ENCODE measurements around the gene NRIP2. TPM values are rescaled to one million over a fixed set of nuclear protein-coding genes. Genes with fewer than 3 reads are reported as not detected.

The NRIP2 gene
- total RNA-seq, 2 donors from 2014 or later = 0.18 to 8.7 TPM

- intact Hi-C loops (cut with DNase I) = no loop called here
- peak; percentile 55 for DNase-seq (ENCODE audit: low spot score)
- peaks cover 14% of the 10 kb centered on the region for H3K4me1 ChIP-seq (replicated peaks)
- H3K27me3 ChIP-seq (replicated peaks; ENCODE audit: insufficient read depth) = no peaks in the 10 kb centered on the region
- H3K27ac ChIP-seq = peak overlapping the region; percentile 20 to 31
- H3K4me3 ChIP-seq = no peak overlapping the region
- TF ChIP-seq POLR2A (IDR thresholded peaks at IDR 0.05) = no peak
- TF ChIP-seq POLR2AphosphoS5 (IDR thresholded peaks at IDR 0.05) = peak; percentile 25
- 42% methylated on average over 3 of the region's 3 CpGs for WGBS
- H3K9me3 ChIP-seq = no peaks in the 10 kb centered on the region
- H3K36me3 ChIP-seq = peaks cover 8 to 26% of the 10 kb centered on the region in 2 donors
These were observed 34.7 kb downstream of the NRIP2 start for GRCh38 chr12:2800046-2800570.

GRCh38 chr12:2797721-2798418, 37.0 kb downstream of the NRIP2 start:
- H3K27me3 ChIP-seq (replicated peaks; ENCODE audit: insufficient read depth) = no peaks in the 10 kb centered on the region
- no peak overlapping the region for H3K4me3 ChIP-seq
- no peak for DNase-seq (ENCODE audit: low spot score)
- H3K4me1 ChIP-seq (replicated peaks) = peaks cover 14% of the 10 kb centered on the region
- H3K36me3 ChIP-seq = peaks cover 0 to 21% of the 10 kb centered on the region in 2 donors
- intact Hi-C loops (cut with DNase I) = no loop called here
- 67% methylated on average over 7 of the region's 7 CpGs for WGBS
- H3K27ac ChIP-seq = peak overlapping the region in 1 of 2 donors; percentile 24
- no peak for TF ChIP-seq POLR2AphosphoS5 (IDR thresholded peaks at IDR 0.05)
- TF ChIP-seq POLR2A (IDR thresholded peaks at IDR 0.05) = no peak
- no peak for TF ChIP-seq CTCF (IDR thresholded peaks at IDR 0.05)
- no peaks in the 10 kb centered on the region for H3K9me3 ChIP-seq

GRCh38 chr12:2796187-2796666, 38.6 kb downstream of the NRIP2 start:
- peaks cover 14% of the 10 kb centered on the region for H3K4me1 ChIP-seq (replicated peaks)
- WGBS = 6% methylated on average over 14 of the region's 14 CpGs
- peak overlapping the region; percentile 77 to 83 for H3K4me3 ChIP-seq
- peak; percentile 31 for DNase-seq (ENCODE audit: low spot score)
- intact Hi-C loops (cut with DNase I) = no loop called here
- H3K9me3 ChIP-seq = no peaks in the 10 kb centered on the region
- H3K36me3 ChIP-seq = peaks cover 0 to 10% of the 10 kb centered on the region in 2 donors
- peak overlapping the region; percentile 87 to 92 for H3K27ac ChIP-seq
- peak; percentile 16 for TF ChIP-seq POLR2AphosphoS5 (IDR thresholded peaks at IDR 0.05)
- TF ChIP-seq CTCF (IDR thresholded peaks at IDR 0.05) = peak in 3 of 4 experiments; percentile 5 to 21 (median 12)
- no peak for TF ChIP-seq POLR2A (IDR thresholded peaks at IDR 0.05)
- no peaks in the 10 kb centered on the region for H3K27me3 ChIP-seq (replicated peaks; ENCODE audit: insufficient read depth)

GRCh38 chr12:2795291-2796186, 39.3 kb downstream of the NRIP2 start:
- TF ChIP-seq POLR2A (IDR thresholded peaks at IDR 0.05) = peak; percentile 74
- TF ChIP-seq CTCF (IDR thresholded peaks at IDR 0.05) = no peak
- TF ChIP-seq POLR2AphosphoS5 (IDR thresholded peaks at IDR 0.05) = peak; percentile 79
- peaks cover 0 to 10% of the 10 kb centered on the region in 2 donors for H3K36me3 ChIP-seq
- peaks cover 9% of the 10 kb centered on the region for H3K4me1 ChIP-seq (replicated peaks)
- peak overlapping the region; percentile 87 to 92 for H3K27ac ChIP-seq
- peak; percentile 78 for DNase-seq (ENCODE audit: low spot score)
- under 1% methylated on average over 22 of the region's 111 CpGs for WGBS
- peak overlapping the region; percentile 77 to 83 for H3K4me3 ChIP-seq
- intact Hi-C loops (cut with DNase I) = no loop called here
- no peaks in the 10 kb centered on the region for H3K27me3 ChIP-seq (replicated peaks; ENCODE audit: insufficient read depth)
- no peaks in the 10 kb centered on the region for H3K9me3 ChIP-seq

GRCh38 chr12:2794736-2795289, 40.0 kb downstream of the NRIP2 start, which contains the start of gene FKBP4:
Gene FKBP4, plus strand, starts transcription at chr12:2794970. Its CDS starts 170 bp downstream, at chr12:2795140.
- peaks cover 0 to 7% of the 10 kb centered on the region in 2 donors for H3K36me3 ChIP-seq
- H3K9me3 ChIP-seq = no peaks in the 10 kb centered on the region
- TF ChIP-seq CTCF (IDR thresholded peaks at IDR 0.05) (peak in 1 of 4 experiments; percentile 15), POLR2A (IDR thresholded peaks at IDR 0.05) (peak; percentile 98), POLR2AphosphoS5 (IDR thresholded peaks at IDR 0.05) (peak; percentile 85)
- peaks cover 5% of the 10 kb centered on the region for H3K4me1 ChIP-seq (replicated peaks)
- no peaks in the 10 kb centered on the region for H3K27me3 ChIP-seq (replicated peaks; ENCODE audit: insufficient read depth)
- DNase-seq (ENCODE audit: low spot score) = peak; percentile 93
- intact Hi-C loops (cut with DNase I) = no loop called here
- WGBS = under 1% methylated on average over 63 of the region's 63 CpGs
- peak within 1 kb of the TSS; percentile 77 to 83 for H3K4me3 ChIP-seq
- H3K27ac ChIP-seq = peak within 1 kb of the TSS; percentile 87 to 92
